Psoas muscle (tissue), 7 donors: ENCODE measurements around the gene ACSM5. TPM values are rescaled to one million over a fixed set of nuclear protein-coding genes. Genes with fewer than 3 reads are reported as not detected.

ENCODE experiments used
- polyA plus RNA-seq, 3 donors: library from polyadenylated mRNA; stranded (reverse); fragments of 200-250 nt; gene quantifications; one replicate each; pipeline ENCODE4 v1.2.3, GENCODE V29; 2013
- total RNA-seq, 4 donors: library from RNA; stranded (reverse); fragmentation: NEBNext Ultra II Directional in 2 of 4; extraction: Animal tissue kit (Norgen Biotek cat#: 25700) in 2 of 4; gene quantifications; one replicate each; pipeline versions ENCODE4 v1.2.1 to v1.2.4, GENCODE V29; 2021 to 2023
- donor health status: healthy with polysubstance abuse.
- donor health status: DM: no; HTN: no; CAD: no; lungs with moderate emphysema.
- donor health status: Bipolar disorder and iron deficiency.
- donor health status: healthy.
- donor health status: DM: no; HTN: no; CAD: no.
- donor health status: DM: no; HTN: no; CAD: no.
- donor health status: DM: yes; HTN: yes; CAD: no.

Gene ACSM5
- total and polyA plus RNA-seq, 7 donors = 1.2 to 7.9 (median 4.3) TPM

Other genes starting within 250 kb of the ACSM5 start
- gene GP2, start 82.0 kb upstream of the ACSM5 start, total RNA-seq = 1 to 10 TPM in 1 of 4 donors, under 1 TPM in 1, not detected in 2; 0.34 to 3.1 TPM
- gene GP2, start 82.0 kb upstream of the ACSM5 start, polyA plus RNA-seq = 1 to 10 TPM in 1 of 3 donors, under 1 TPM in 1, not detected in 1; 0.55 to 1.3 TPM
- gene UMOD, start 56.8 kb upstream of the ACSM5 start, total RNA-seq = not detected
- gene UMOD, start 56.8 kb upstream of the ACSM5 start, polyA plus RNA-seq = not detected
- gene PDILT, start 4.8 kb upstream of the ACSM5 start, total RNA-seq = not detected
- gene PDILT, start 4.8 kb upstream of the ACSM5 start, polyA plus RNA-seq = not detected
- under 1 TPM in 1 of 4 donors, not detected in 3; 0.24 TPM for gene ACSM2A, start 42.0 kb downstream of the ACSM5 start, total RNA-seq
- gene ACSM2A, start 42.0 kb downstream of the ACSM5 start, polyA plus RNA-seq = under 1 TPM in 2 of 3 donors, not detected in 1; 0.05 to 0.12 TPM
- not detected for gene ACSM2B, start 166.8 kb downstream of the ACSM5 start, total RNA-seq
- under 1 TPM in 1 of 3 donors, not detected in 2; 0.25 TPM for gene ACSM2B, start 166.8 kb downstream of the ACSM5 start, polyA plus RNA-seq